ENCODE results near the gene RNF7. TPM values are rescaled to one million over a fixed set of nuclear protein-coding genes. Genes with fewer than 3 reads are reported as not detected.

RNF7 gene
- total RNA-seq, 1 donor from 2014 or later: 56.9 TPM

GRCh38 chr3:141764986-141765385 lies 26.9 kb downstream of the RNF7 start:
- no peak overlapping the region for H3K4me3 ChIP-seq (ENCODE audit: low read depth, low read length)
- DNase-seq (ENCODE audit: low read depth) (no peak), FAIRE-seq (peak; percentile 60)
- H3K27me3 ChIP-seq (ENCODE audit: control insufficient read depth, insufficient read depth, low read length): no peaks in the 10 kb centered on the region
- H3K36me3 ChIP-seq (ENCODE audit: control insufficient read depth, insufficient read depth, low read length): no peaks in the 10 kb centered on the region
- TF ChIP-seq, protein P1, sequence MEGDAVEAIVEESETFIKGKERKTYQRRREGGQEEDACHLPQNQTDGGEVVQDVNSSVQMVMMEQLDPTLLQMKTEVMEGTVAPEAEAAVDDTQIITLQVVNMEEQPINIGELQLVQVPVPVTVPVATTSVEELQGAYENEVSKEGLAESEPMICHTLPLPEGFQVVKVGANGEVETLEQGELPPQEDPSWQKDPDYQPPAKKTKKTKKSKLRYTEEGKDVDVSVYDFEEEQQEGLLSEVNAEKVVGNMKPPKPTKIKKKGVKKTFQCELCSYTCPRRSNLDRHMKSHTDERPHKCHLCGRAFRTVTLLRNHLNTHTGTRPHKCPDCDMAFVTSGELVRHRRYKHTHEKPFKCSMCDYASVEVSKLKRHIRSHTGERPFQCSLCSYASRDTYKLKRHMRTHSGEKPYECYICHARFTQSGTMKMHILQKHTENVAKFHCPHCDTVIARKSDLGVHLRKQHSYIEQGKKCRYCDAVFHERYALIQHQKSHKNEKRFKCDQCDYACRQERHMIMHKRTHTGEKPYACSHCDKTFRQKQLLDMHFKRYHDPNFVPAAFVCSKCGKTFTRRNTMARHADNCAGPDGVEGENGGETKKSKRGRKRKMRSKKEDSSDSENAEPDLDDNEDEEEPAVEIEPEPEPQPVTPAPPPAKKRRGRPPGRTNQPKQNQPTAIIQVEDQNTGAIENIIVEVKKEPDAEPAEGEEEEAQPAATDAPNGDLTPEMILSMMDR (IDR thresholded peaks at IDR 0.05; ENCODE audit: insufficient read depth, low read length, severe bottlenecking): no peak

DNA sequence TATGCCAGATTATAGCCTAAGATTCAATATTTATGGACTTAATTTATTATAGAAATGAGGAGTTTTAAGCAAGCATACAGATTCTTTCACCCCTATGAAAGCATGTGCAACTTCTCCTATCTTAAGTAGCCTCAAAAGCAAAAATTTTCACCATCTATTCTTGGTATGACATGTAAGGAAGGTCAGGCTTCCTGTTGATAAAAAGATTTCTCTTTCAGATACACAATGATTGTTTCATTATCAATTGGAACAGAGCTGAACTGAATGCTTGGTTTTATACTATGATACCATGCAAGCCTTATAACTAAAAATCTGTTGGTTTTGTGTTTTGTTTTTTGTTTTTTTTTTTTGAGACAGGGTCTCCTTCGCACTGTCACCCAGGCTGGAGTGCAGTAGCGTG lies 29.0 kb downstream of the RNF7 start:
- DNase-seq (ENCODE audit: low read depth) (no peak), FAIRE-seq (no peak)
- Histone ChIP-seq H3K36me3 (ENCODE audit: control insufficient read depth, insufficient read depth, low read length) (no peaks in the 10 kb centered on the region), H3K4me3 (ENCODE audit: low read depth, low read length) (no peak overlapping the region), H3K27me3 (ENCODE audit: control insufficient read depth, insufficient read depth, low read length) (no peaks in the 10 kb centered on the region)
- TF ChIP-seq, protein P1 (IDR thresholded peaks at IDR 0.05; ENCODE audit: insufficient read depth, low read length, severe bottlenecking): no peak

DNA sequence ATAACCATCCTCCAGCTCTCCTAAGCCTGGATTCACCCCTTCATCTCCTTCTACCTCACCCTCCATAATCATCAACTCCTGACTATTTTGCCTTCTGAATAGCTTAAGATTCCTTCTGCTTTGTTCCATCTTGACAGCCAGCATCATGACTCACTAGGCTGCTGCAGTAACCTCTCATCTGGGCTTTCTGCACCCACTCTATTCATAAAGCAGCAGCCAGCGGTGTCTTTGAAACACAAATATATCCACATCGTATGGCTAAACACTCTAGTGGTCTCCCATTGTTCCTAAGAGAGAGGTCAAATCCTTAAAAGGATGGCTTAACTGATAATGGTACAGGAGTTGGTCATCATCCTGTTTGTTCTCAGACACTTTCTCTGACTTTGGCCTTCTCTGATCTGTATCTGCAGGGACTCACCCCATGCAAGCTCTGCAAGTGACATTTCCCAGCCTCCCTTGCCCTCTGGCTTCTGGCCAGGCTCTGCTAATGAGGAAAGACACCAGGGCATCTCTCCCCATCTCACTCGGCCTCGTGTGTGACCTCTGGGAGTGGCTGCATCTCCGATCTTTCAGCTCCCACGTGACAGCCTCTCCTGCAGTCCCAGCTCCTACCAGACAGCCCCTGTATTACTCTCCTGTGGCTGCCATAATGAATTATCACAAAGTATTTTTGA lies 31.3 kb downstream of the RNF7 start:
- TF ChIP-seq, protein P1 (IDR thresholded peaks at IDR 0.05; ENCODE audit: insufficient read depth, low read length, severe bottlenecking): no peak
- Histone ChIP-seq H3K27me3 (ENCODE audit: control insufficient read depth, insufficient read depth, low read length) (no peaks in the 10 kb centered on the region), H3K4me3 (ENCODE audit: low read depth, low read length) (no peak overlapping the region), H3K36me3 (ENCODE audit: control insufficient read depth, insufficient read depth, low read length) (no peaks in the 10 kb centered on the region)
- no peak for FAIRE-seq
- DNase-seq (ENCODE audit: low read depth): peak; percentile 16

DNA sequence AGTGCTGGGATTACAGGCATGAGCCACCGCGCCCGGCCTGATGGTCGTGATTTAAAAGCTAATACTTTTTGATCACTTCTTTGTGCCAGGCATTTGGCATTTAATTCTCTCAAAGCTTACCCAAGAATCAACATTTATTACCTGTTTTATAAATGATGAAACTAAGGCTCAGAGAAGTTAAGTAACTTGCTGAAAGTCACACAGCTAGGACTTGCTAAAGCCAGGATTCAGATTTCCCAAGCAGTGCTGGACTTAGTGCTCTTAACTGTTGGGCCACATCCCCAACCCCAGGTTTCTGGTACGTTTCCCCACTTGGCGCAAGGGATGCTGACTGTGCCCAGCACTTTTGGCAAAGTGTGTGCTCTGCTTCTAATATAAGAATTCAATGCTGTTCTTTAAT lies 35.6 kb downstream of the RNF7 start:
- no peak overlapping the region for H3K4me3 ChIP-seq (ENCODE audit: low read depth, low read length)
- TF ChIP-seq, protein P1 (IDR thresholded peaks at IDR 0.05; ENCODE audit: insufficient read depth, low read length, severe bottlenecking): no peak
- no peak for FAIRE-seq
- no peaks in the 10 kb centered on the region for H3K36me3 ChIP-seq (ENCODE audit: control insufficient read depth, insufficient read depth, low read length)
- DNase-seq (ENCODE audit: low read depth): no peak
- no peaks in the 10 kb centered on the region for H3K27me3 ChIP-seq (ENCODE audit: control insufficient read depth, insufficient read depth, low read length)

DNA sequence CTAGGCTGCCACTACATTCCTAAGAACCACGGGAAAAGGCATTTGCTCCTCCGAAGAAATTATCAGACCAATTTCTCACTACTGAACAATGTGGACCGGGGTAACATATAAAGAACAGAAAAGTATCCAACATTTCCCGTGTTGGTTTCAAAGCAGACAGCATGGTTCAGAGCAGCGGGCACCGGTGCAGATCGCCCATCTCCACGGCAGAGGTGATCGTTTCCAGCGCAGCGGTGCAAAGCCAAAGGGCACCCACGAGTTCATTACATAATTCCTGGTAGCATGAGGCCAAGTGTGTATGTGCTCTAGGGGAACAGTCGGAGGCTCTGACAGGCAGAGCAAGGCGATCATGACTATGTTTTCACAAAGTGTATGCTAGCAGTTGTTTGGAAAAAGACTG lies 38.3 kb downstream of the RNF7 start:
- DNase-seq (ENCODE audit: low read depth) (no peak), FAIRE-seq (no peak)
- TF ChIP-seq, protein P1 (IDR thresholded peaks at IDR 0.05; ENCODE audit: insufficient read depth, low read length, severe bottlenecking): no peak
- no peaks in the 10 kb centered on the region for H3K36me3 ChIP-seq (ENCODE audit: control insufficient read depth, insufficient read depth, low read length)
- H3K4me3 ChIP-seq (ENCODE audit: low read depth, low read length): no peak overlapping the region
- H3K27me3 ChIP-seq (ENCODE audit: control insufficient read depth, insufficient read depth, low read length): no peaks in the 10 kb centered on the region

DNA sequence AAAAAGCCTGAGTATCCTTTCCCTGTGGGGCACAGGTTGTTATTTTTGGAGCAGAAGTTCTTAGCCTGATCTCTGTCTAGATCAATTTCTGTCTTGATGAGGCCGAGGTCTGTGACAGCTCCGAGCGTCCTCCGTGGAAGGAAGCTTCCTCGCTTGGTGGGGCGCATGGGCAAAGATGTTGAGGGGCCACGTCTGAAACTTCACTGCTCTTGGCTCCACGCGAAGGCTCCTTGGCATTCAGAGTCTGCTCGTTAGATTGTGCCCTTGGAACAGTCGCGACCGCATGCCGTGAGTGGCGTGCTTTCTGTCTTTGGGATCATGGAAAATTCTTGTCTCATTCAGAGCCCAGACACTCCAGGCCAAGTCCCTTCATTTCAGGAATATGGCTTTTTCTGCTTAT lies 38.8 kb downstream of the RNF7 start:
- no peak for FAIRE-seq
- H3K36me3 ChIP-seq (ENCODE audit: control insufficient read depth, insufficient read depth, low read length): no peaks in the 10 kb centered on the region
- DNase-seq (ENCODE audit: low read depth): no peak
- no peaks in the 10 kb centered on the region for H3K27me3 ChIP-seq (ENCODE audit: control insufficient read depth, insufficient read depth, low read length)
- H3K4me3 ChIP-seq (ENCODE audit: low read depth, low read length): no peak overlapping the region
- TF ChIP-seq, protein P1 (IDR thresholded peaks at IDR 0.05; ENCODE audit: insufficient read depth, low read length, severe bottlenecking): no peak
